AG04450 (cell line): Measurements from ENCODE around the gene SNRNP200. TPM values are rescaled to one million over a fixed set of nuclear protein-coding genes. Genes with fewer than 3 reads are reported as not detected.
"Not testable (repeated sequence)": the region's sequence is repeated elsewhere in the genome, so short reads cannot be mapped to it uniquely, and the experiment has no call there.

Experiments
- CTCF ChIA-PET: fragments of 300-600, 350-600 bp; formaldehyde crosslinking; extraction: SDS; loops from one replicate; lab custom pipeline; 2022; ENCODE audit warnings: antibody characterized with exemption, inconsistent platforms; lab: Charles Lee
- POLR2A ChIA-PET: fragments of 350-600 bp; formaldehyde crosslinking; extraction: SDS; loops from one replicate; lab custom pipeline; 2021; ENCODE audit warnings: antibody characterized with exemption, inconsistent platforms; lab: Yijun Ruan, JAX
- DNase-seq: peaks from one replicate; pipeline ENCODE4 v3.0.0-alpha.2; 2011; ENCODE audit warnings: low read depth, low spot score
- H3K27ac ChIP-seq: one replicate; pipeline ENCODE4 v1.5.1; 2012; ENCODE audit warnings: low read depth, low read length, control low read depth
- H3K27me3 ChIP-seq: one replicate; pipeline ENCODE4 v1.6.0; 2012; ENCODE audit warnings: low read length; ENCODE audit not compliant: control insufficient read depth, insufficient read depth
- H3K4me3 ChIP-seq: 2 replicates; pipeline ENCODE4 v1.5.1; 2011; ENCODE audit warnings: mild to moderate bottlenecking, low read depth, low read length, control low read depth
- H3K9me3 ChIP-seq: 2 replicates; pipeline ENCODE4 v1.5.1; 2012; ENCODE audit warnings: low read length; ENCODE audit not compliant: control insufficient read depth, insufficient read depth
- polyA plus RNA-seq: library from polyadenylated mRNA; depleted of rRNA; stranded (reverse); fragments of >200 nt; gene quantifications from 2 replicates; pipeline ENCODE4 v1.2.3, GENCODE V29; 2011
- TF ChIP-seq, protein P1 (sequence below): IDR thresholded peaks from 2 replicates; pipeline ENCODE4 v1.5.1; 2011; ENCODE audit warnings: low read depth, low read length, control low read depth, inconsistent platforms

The SNRNP200 gene
- polyA plus RNA-seq, 1 experiment = 99.0 TPM

- no peaks in the 10 kb centered on the region for H3K9me3 ChIP-seq
- DNase-seq = peak; percentile 65
- H3K27me3 ChIP-seq = no peaks in the 10 kb centered on the region
- no peak overlapping the region; the same call in 1 of the 2 replicates for H3K4me3 ChIP-seq
- CTCF ChIA-PET = interaction anchor here (1.2 to 2.1 kb wide), 2 partner anchors 15 to 268 kb away, joined by 3 to 8 read pairs; no protein-coding TSS in a partner anchor
- POLR2A ChIA-PET = interaction anchor here (0.5 to 1.7 kb wide), 3 partner anchors 10 to 78 kb away, joined by 3 to 7 read pairs (median 5); partner anchors contain the start of gene STARD7
- H3K27ac ChIP-seq = peak overlapping the region; percentile 78
- TF ChIP-seq, protein P1, sequence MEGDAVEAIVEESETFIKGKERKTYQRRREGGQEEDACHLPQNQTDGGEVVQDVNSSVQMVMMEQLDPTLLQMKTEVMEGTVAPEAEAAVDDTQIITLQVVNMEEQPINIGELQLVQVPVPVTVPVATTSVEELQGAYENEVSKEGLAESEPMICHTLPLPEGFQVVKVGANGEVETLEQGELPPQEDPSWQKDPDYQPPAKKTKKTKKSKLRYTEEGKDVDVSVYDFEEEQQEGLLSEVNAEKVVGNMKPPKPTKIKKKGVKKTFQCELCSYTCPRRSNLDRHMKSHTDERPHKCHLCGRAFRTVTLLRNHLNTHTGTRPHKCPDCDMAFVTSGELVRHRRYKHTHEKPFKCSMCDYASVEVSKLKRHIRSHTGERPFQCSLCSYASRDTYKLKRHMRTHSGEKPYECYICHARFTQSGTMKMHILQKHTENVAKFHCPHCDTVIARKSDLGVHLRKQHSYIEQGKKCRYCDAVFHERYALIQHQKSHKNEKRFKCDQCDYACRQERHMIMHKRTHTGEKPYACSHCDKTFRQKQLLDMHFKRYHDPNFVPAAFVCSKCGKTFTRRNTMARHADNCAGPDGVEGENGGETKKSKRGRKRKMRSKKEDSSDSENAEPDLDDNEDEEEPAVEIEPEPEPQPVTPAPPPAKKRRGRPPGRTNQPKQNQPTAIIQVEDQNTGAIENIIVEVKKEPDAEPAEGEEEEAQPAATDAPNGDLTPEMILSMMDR = peak; percentile 44
Measured at GRCh38 chr2:96260387-96261260, 44.7 kb downstream of the SNRNP200 start.

GRCh38 chr2:96259497-96259921 is 45.8 kb downstream of the SNRNP200 start:
- H3K4me3 ChIP-seq = no peak overlapping the region
- no peak overlapping the region for H3K27ac ChIP-seq
- POLR2A ChIA-PET = no interaction called here
- no peak for DNase-seq
- no peaks in the 10 kb centered on the region for H3K9me3 ChIP-seq
- H3K27me3 ChIP-seq = no peaks in the 10 kb centered on the region
- CTCF ChIA-PET = no interaction called here
- TF ChIP-seq, protein P1 = no peak

- Histone ChIP-seq H3K4me3 (no peak overlapping the region), H3K27me3 (no peaks in the 10 kb centered on the region), H3K9me3 (no peaks in the 10 kb centered on the region), H3K27ac (no peak overlapping the region)
- POLR2A ChIA-PET = no interaction called here
- DNase-seq = no peak
- CTCF ChIA-PET = no interaction called here
- TF ChIP-seq, protein P1 = no peak
Measured at GRCh38 chr2:96258166-96259022, 47.0 kb downstream of the SNRNP200 start.

GRCh38 chr2:96257744-96258143 is 47.6 kb downstream of the SNRNP200 start:
- H3K9me3 ChIP-seq, H3K27me3 ChIP-seq, CTCF ChIA-PET, DNase-seq, H3K4me3 ChIP-seq, POLR2A ChIA-PET, H3K27ac ChIP-seq: not testable (repeated sequence)

GRCh38 chr2:96256611-96257113 is 48.7 kb downstream of the SNRNP200 start:
- no peak for DNase-seq
- Histone ChIP-seq H3K9me3 (no peaks in the 10 kb centered on the region), H3K4me3 (no peak overlapping the region), H3K27me3 (no peaks in the 10 kb centered on the region), H3K27ac (no peak overlapping the region)
- TF ChIP-seq, protein P1 = no peak
- POLR2A ChIA-PET = no interaction called here
- CTCF ChIA-PET = no interaction called here
